Right ventricle myocardium inferior (tissue), 1 donor: ENCODE measurements around the gene RTN4RL2. TPM values are rescaled to one million over a fixed set of nuclear protein-coding genes. Genes with fewer than 3 reads are reported as not detected.
A peak's percentile ranks its signal among the peaks of the same experiment; 100 is the strongest.

Source experiments
- ATAC-seq: fragments of 200-7000 bp; cut with Tn5 transposase; one replicate; pipeline ENCODE4 v1.9.1; 2020; ENCODE audit warnings: mild to moderate bottlenecking, moderate library complexity
- DNase-seq: peaks from one replicate; pipeline ENCODE4 v3.0.0; 2021; ENCODE audit errors: missing footprints
- intact Hi-C: fragments of 100-400 bp; cut with DNase I; formaldehyde crosslinking; loops from one replicate; pipeline ENCODE4 v1.11.0; 2022
- total RNA-seq: library from RNA; stranded (reverse); fragmentation: NEBNext Ultra II Directional; extraction: Animal tissue kit (Norgen Biotek cat#: 25700); gene quantifications from one replicate; pipeline ENCODE4 v1.2.1, GENCODE V29; 2021
- donor health status: DM: no; HTN: yes; CAD: no; lungs with severe emphysema.

The RTN4RL2 gene
- total RNA-seq, 1 donor from 2014 or later: 1.6 TPM

DNA sequence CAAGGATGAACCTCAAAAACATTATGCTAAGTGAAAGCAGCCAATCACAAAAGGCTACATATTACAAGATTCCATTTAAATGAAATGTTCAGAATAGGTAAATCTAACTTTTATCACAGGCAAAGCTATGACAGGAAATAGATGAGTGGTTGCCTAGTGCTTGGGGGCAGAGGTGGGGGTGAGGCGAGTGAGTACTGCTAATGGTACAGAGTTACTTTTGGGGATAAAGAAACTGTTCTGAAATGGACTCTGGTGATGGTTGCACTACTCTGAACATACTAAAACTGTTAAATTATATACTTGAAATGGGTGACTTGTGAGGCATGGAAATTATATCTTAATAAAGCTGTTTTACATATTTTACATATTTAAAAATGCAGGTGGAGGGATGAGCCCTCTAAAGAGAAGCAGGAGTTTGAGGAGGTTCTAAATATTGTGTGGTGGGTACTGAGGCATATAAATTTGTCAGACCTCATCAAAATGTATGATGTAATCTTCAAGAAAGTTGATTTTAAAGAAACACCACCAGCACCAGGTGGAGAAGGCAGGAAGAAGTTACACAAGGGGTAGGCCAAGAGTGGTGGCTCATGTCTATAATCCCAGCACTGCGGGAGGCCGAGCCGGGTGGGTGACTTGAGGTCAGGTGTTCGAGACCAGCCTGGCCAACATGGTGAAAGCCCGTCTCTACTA, 51.6 kb downstream of the RTN4RL2 start:
- intact Hi-C loops: no loop called here
- DNase-seq (no peak), ATAC-seq (no peak)

DNA sequence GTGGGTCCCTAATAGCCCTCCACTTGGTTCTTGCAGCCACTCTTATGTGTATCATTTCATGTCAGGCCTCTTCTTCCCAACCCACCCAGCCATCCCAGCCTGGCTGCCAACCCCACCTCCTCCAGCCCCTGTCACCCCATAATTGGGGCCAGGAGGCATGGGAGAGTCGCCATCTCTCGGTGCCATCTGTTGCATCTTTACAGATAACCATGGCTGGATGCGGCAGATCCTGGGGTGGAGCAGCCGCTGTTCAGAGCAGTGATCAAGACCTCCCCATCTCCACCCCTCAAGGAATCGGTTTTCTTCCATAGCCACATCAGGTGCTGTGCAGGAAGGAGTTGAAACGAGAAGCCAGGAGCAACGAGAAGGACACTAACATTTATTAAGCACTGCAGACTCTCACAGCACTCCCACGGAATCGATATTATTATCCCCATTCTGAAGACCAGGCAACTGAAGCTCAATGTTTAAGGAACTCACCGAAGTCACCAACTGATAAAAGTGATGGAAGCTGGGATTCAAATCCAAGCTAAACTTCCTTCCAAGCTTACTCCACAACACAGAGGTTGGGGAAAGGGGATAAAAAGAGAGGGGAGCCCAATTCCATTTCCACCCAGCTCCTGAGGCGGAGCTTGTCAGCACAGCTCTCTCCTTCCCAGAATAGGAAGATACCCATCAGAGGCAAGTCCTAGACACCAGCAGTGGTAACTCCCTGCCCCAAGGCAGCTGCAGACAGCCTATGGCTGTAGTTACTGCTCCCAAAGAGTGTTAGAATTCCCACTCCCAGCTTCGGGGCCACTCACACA, 52.5 kb downstream of the RTN4RL2 start:
- intact Hi-C loops: no loop called here
- ATAC-seq: no peak
- no peak for DNase-seq

DNA sequence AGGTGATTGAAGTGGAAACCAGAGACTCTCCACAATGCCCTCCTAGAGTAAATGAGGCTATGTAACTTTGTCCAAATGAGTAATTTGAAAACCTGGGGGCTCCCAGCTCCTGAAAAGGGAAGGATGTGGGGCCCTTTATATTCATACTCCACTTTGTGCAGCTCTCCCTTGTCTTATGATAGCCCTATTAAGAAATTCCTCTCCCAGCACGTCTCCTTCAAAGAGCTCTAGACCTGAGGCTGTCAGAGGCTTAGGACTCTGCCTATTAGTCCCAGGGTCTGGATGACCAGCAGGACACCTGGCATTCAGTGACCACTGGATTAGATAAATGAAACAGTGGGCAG, 53.1 kb downstream of the RTN4RL2 start:
- intact Hi-C loops: no loop called here
- DNase-seq (no peak), ATAC-seq (no peak)

DNA sequence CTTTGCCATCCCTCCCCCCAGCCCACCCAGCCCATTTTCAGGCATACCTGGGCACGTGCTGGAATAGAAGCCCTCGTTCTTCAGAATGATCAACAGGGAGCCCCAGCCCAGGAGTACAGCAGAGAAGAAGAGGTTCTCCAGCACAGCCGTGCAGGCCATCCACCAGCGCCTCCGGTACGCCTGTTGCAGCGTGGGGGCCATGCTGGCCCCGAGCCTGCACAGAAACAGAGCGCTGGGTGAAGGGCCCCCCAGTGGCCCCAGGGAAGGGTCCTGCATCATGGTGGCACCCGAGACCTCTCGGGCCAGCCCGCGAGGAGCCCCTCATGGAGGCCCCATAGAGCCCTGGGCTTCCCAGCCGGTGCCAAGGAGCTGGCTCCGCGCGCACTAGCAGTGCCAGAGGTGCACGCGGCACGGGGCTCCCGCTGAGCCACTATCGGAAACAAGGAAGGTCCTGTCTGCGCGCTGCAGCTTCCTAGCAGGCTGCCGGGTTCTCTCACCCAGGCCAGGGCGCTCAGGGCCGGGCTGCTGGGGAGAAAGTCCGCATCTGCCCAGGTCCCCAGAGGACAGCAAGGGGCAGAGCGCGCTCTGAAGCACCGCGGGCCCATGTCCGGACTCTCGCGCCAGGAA, 53.7 kb downstream of the RTN4RL2 start:
- DNase-seq (no peak), ATAC-seq (peak; percentile 45)
- intact Hi-C loops: loop anchor here (2.0 kb wide), 1 partner anchor 15 kb away; no protein-coding TSS in a partner anchor

DNA sequence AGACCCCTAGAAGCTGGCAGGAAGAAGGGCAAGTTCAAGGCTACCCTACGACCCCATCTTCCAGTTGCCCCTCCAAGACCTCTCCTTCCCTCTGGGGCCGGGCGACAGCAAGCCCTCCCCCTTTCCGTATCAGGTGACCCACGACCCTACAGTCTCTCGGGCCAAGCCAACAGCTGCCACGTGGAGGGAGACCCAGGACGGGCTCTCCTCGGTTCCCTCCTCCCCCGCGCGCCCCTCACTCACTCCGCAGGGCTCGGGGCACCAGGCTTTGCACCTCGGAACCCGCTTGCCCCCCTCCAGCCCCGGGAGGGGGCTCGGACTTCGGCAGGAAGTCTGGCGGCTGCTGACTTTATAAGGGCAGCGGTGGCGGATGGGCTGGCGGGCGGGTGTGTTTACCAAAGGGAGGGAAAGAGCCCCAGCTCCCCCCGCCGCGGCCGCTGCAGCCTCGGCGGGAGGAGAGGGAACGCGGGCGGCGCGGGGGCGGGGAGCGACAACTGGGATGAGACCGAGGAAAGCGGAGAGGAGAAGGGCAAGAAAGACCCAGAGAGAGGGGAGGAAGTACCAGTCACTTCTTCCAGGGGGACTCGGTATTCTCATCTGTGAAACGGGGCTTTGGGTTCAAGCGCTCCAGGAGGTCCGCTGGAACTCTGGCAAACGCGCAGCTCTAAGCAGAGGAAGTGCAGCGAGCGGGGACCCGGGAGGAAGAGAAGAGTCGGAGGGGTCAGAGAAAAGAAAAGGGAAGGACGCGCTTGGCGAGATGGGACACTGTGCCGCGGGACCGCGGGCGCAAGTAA, 54.4 kb downstream of the RTN4RL2 start:
- peak; percentile 87 for DNase-seq
- peak; percentile 81 for ATAC-seq
- intact Hi-C loops: loop anchor here (2.0 kb wide), 1 partner anchor 16 kb away; no protein-coding TSS in a partner anchor

DNA sequence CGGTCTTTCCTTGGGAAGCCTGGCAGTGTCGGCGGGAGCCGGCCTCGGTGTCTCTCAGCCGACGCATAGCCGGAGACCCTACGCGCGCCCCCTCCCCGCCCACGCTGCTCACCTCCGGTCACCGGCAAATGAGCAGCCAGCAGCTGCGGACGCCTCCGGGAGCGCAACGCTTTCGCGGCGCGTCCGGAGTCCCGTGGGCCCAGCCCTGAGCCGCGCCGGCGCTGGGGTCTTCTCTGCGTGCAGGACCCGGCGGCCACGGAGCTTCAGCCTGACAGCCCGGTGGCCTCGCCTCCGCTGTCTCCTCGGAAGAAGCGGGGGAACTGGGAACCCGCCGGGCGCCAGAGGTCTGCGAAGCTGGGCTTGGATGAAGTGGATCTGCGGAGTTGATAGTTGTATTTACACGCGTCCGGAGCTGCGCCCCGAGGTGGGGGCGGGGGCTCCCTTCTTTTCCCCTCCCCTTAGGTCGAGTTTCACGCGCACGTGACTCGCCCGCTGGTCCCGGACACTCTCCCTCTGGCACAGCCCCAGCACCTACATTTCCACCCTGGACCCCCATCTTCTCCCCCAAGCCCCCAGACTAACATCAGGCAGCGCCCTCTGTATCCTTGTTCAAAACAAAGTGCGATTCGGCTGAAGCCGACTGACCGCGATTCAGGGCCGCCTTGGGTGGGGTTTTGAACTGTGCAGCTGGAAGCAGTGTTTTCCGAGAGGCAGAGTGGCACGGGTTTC, 55.2 kb downstream of the RTN4RL2 start, which contains the start of gene SLC43A1:
SLC43A1 (minus strand) TSS at position 371 of the 729 bp plus-strand sequence. CDS start 1,591 bp downstream, outside the sequence.
- DNase-seq: peak; percentile 76
- ATAC-seq: peak; percentile 82
- intact Hi-C loops: loop anchor here (2.0 kb wide), 1 partner anchor 17 kb away; no protein-coding TSS in a partner anchor

DNA sequence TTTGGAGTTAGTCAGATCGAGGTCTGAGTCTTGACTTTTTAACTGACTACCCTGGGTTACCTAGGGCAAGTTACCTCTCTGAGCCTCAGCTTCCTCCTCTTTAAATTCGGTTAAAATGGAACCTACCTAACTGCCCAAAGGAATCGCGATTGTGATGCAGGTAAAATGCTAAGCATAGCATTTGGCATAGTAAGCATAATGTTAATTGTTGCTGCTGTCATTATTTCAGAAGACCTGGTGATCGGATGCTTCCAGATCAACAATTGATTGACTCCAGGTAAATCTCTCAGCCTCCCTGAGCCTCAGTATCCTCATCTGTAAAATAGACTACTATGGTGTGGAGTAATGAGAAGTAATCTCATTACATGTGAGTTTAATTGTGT, 55.7 kb downstream of the RTN4RL2 start:
- DNase-seq (no peak), ATAC-seq (no peak)
- intact Hi-C loops: no loop called here

DNA sequence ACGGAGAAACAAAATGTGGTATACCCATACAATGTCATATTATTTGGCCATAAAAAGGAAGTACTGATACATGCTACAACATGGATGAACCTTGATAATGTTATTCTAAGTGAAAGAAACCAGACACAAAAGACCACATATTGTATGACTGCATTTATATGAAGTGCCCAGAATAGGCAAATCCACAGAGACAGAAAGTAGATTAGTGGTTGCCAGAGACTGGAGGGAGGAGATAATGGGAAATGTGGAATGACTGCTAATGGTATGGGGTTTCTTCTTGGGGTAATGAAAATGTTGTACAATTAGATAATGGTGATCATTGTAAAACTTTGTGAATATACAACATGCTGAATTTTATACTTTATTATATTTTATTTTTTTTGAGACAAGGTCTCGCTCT, 60.8 kb downstream of the RTN4RL2 start:
- DNase-seq (no peak), ATAC-seq (no peak)
- intact Hi-C loops: no loop called here

DNA sequence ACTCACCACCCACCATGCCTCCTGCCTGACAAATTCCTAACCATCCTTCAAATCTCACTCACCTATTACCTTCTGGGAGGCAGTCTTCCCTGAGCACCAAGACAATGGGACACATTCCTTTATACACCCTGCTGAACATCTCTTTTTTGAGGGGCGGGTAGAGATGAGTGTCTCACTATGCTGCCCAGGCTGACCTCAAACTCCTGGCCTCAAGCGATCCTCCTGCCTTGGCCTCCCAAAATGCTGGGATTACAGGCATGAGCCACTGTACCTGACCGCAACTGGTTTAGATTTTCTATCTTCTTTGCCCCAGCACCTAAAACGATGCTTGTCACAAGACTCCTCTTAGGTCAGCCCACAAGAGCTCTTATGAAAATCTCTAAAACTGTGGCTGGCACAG, 63.1 kb downstream of the RTN4RL2 start:
- ATAC-seq (no peak), DNase-seq (no peak)
- intact Hi-C loops: no loop called here

Other genes with a start within 250 kb of the RTN4RL2 start
- 18.4 TPM for gene APLNR, start 223.3 kb upstream of the RTN4RL2 start, total RNA-seq
- 51.2 TPM for gene TNKS1BP1, start 135.6 kb upstream of the RTN4RL2 start, total RNA-seq
- 33.8 TPM for gene SSRP1, start 124.6 kb upstream of the RTN4RL2 start, total RNA-seq
- gene P2RX3, start 122.2 kb upstream of the RTN4RL2 start, total RNA-seq: 3.2 TPM
- gene PRG3, start 79.4 kb upstream of the RTN4RL2 start, total RNA-seq: not detected
- not detected for gene PRG2, start 69.9 kb upstream of the RTN4RL2 start, total RNA-seq
- gene SLC43A3, start 33.4 kb upstream of the RTN4RL2 start, total RNA-seq: 22.4 TPM
- 6.4 TPM for gene SLC43A1, start 55.2 kb downstream of the RTN4RL2 start, total RNA-seq
- gene TIMM10, start 70.2 kb downstream of the RTN4RL2 start, total RNA-seq: 58.1 TPM
- not detected for gene SMTNL1, start 77.1 kb downstream of the RTN4RL2 start, total RNA-seq
- gene UBE2L6, start 107.1 kb downstream of the RTN4RL2 start, total RNA-seq: 19.2 TPM
- 157 TPM for gene SERPING1, start 137.2 kb downstream of the RTN4RL2 start, total RNA-seq
- 0.51 TPM for gene YPEL4, start 189.4 kb downstream of the RTN4RL2 start, total RNA-seq
- gene CLP1, start 197.2 kb downstream of the RTN4RL2 start, total RNA-seq: 6.2 TPM
- gene ZDHHC5, start 207.6 kb downstream of the RTN4RL2 start, total RNA-seq: 44.9 TPM